HepG2 (cell line): Measurements from ENCODE around the gene SMIM38. TPM values are rescaled to one million over a fixed set of nuclear protein-coding genes. Genes with fewer than 3 reads are reported as not detected.

Source experiments
- ATAC-seq: fragments of 200-7000 bp; cut with Tn5 transposase; 3 replicates; pipeline ENCODE4 v1.9.1; 2020; ENCODE audit warnings: mild to moderate bottlenecking, moderate library complexity
- BruUV-seq: library from RNA; stranded (reverse); fragments of 400-500 nt; replicated peaks from 2 replicates; lab custom pipeline; 2021; lab: Mats Ljungman, UMichigan
- CTCF ChIA-PET: fragments of 300-600 bp; formaldehyde crosslinking; extraction: SDS; loops from one replicate; lab custom pipeline; 2021; ENCODE audit warnings: low total read pairs, inconsistent platforms, low intra/inter-chr PET ratio; lab: Yijun Ruan, JAX
- POLR2A ChIA-PET: fragments of 350-600 bp; sonication (Branson Sonifier 250); formaldehyde crosslinking; loops from one replicate; lab custom pipeline; 2020; ENCODE audit warnings: antibody characterized with exemption, inconsistent platforms; lab: Yijun Ruan, JAX
- DNase-seq: peaks from one replicate; pipeline ENCODE4 v3.0.0-alpha.2; 2015; ENCODE audit warnings: low spot score
- FAIRE-seq: peaks from 3 replicates; lab custom pipeline; 2011; peaks lifted over from hg19 to GRCh38; lab: Jason Lieb, UNC
- H2AFZ ChIP-seq: one replicate; pipeline ENCODE4 v1.6.1; 2011; ENCODE audit warnings: low read length, inconsistent platforms
- H3K27ac ChIP-seq: fragments of 300-600 bp; 3 replicates; pipeline ENCODE4 v1.8.0; 2011; ENCODE audit warnings: mixed run types, mild to moderate bottlenecking, mixed read lengths, low read length, inconsistent platforms; ENCODE audit not compliant: insufficient read depth; ENCODE audit errors: extremely low read length
- H3K27me3 ChIP-seq, 2 experiments: fragments of 200-600 bp in 1 of 2; 2 replicates in 1 of 2; 3 replicates in 1 of 2; pipeline versions ENCODE4 v1.6.0 to v1.8.0; 2011; ENCODE audit warnings: low read length in 2 of 2, mild to moderate bottlenecking in 2 of 2, moderate library complexity in 2 of 2, inconsistent platforms in 1 of 2; ENCODE audit not compliant: insufficient read depth in 2 of 2, control insufficient read depth in 1 of 2
- H3K36me3 ChIP-seq, 2 experiments: fragments of 200-600 bp in 1 of 2; replicated peaks in 1 of 2; 2 replicates in 1 of 2; 3 replicates in 1 of 2; pipeline versions ENCODE4 v1.5.1 to v1.8.0; 2011; ENCODE audit warnings: low read length in 2 of 2, inconsistent platforms in 1 of 2; ENCODE audit not compliant: insufficient read depth in 2 of 2, control insufficient read depth in 1 of 2
- H3K4me1 ChIP-seq: 2 replicates; pipeline ENCODE4 v1.5.1; 2012; ENCODE audit warnings: low read length, inconsistent platforms; ENCODE audit not compliant: insufficient read depth
- H3K4me2 ChIP-seq: 2 replicates; pipeline ENCODE4 v1.6.0; 2011; ENCODE audit warnings: low read depth, low read length, inconsistent platforms
- H3K4me3 ChIP-seq, 3 experiments: fragments of 200-600 bp in 1 of 3; sonication (generic), shearing (Covaris generic) in 1 of 3; replicated peaks in 1 of 3; 2 replicates each; pipeline ENCODE4 v1.5.1; 2011 to 2016; ENCODE audit warnings: low read length in 3 of 3, inconsistent platforms in 2 of 3, low read depth in 2 of 3, mild to moderate bottlenecking in 2 of 3, control low read depth in 1 of 3, mixed read lengths in 1 of 3; ENCODE audit not compliant: insufficient read depth in 1 of 3
- H3K79me2 ChIP-seq: one replicate; pipeline ENCODE4 v1.6.1; 2011; ENCODE audit warnings: low read length, inconsistent platforms; ENCODE audit not compliant: insufficient read depth
- H3K9ac ChIP-seq: 2 replicates; pipeline ENCODE4 v1.6.0; 2011; ENCODE audit warnings: mild to moderate bottlenecking, low read depth, low read length, inconsistent platforms; ENCODE audit not compliant: insufficient read depth
- H3K9me3 ChIP-seq: 2 replicates; pipeline ENCODE4 v1.5.1; 2012; ENCODE audit warnings: mild to moderate bottlenecking, low read length
- H4K20me1 ChIP-seq: 2 replicates; pipeline ENCODE4 v1.6.0; 2011; ENCODE audit warnings: inconsistent platforms, mild to moderate bottlenecking, low read length, moderate library complexity; ENCODE audit not compliant: insufficient read depth
- ISX ChIP-seq: sonication (generic); formaldehyde crosslinking; conservative IDR thresholded peaks from 2 replicates; pipeline ENCODE4 v1.5.0; 2020; ENCODE audit warnings: missing genetic modification reagents
- MTA3 ChIP-seq: sonication (generic); formaldehyde crosslinking; IDR thresholded peaks from 2 replicates; pipeline ENCODE4 v1.4.0; 2020; ENCODE audit warnings: missing genetic modification reagents
- NFKB2 ChIP-seq: sonication (generic); formaldehyde crosslinking; IDR thresholded peaks from 2 replicates; pipeline ENCODE4 v1.4.0; 2020; ENCODE audit warnings: missing genetic modification reagents, borderline replicate concordance
- NR2F2 ChIP-seq: IDR thresholded peaks from 2 replicates; pipeline ENCODE4 v1.6.1; 2012; ENCODE audit warnings: low read depth, inconsistent platforms, borderline replicate concordance
- RAD51 ChIP-seq: fragments of 450-650 bp; IDR thresholded peaks from 2 replicates; pipeline ENCODE4 v1.6.1; 2016; ENCODE audit warnings: borderline replicate concordance
- SNAI1 ChIP-seq: sonication (generic); formaldehyde crosslinking; IDR thresholded peaks from 2 replicates; pipeline ENCODE4 v1.5.0; 2020; ENCODE audit warnings: mild to moderate bottlenecking, missing genetic modification reagents, borderline replicate concordance
- ZFP1 ChIP-seq: IDR thresholded peaks from 2 replicates; pipeline ENCODE4 v1.6.1; 2016
- ZNF34 ChIP-seq: sonication (generic); formaldehyde crosslinking; IDR thresholded peaks from 2 replicates; pipeline ENCODE4 v1.4.0; 2020; ENCODE audit warnings: mild to moderate bottlenecking, missing genetic modification reagents, borderline replicate concordance
- ZNF577 ChIP-seq: sonication (generic); formaldehyde crosslinking; IDR thresholded peaks from 2 replicates; pipeline ENCODE4 v1.4.0; 2020; ENCODE audit warnings: mild to moderate bottlenecking, low read depth, missing genetic modification reagents, borderline replicate concordance
- ZNF703 ChIP-seq: sonication (generic); formaldehyde crosslinking; IDR thresholded peaks from 2 replicates; pipeline ENCODE4 v1.5.1; 2020; ENCODE audit warnings: missing genetic modification reagents, mild to moderate bottlenecking, moderate library complexity, borderline replicate concordance
- ZNF777 ChIP-seq: sonication (generic); formaldehyde crosslinking; IDR thresholded peaks from 2 replicates; pipeline ENCODE4 v1.4.0; 2020; ENCODE audit warnings: missing genetic modification reagents
- ZNF782 ChIP-seq: sonication (generic); formaldehyde crosslinking; IDR thresholded peaks from 2 replicates; pipeline ENCODE4 v1.4.0; 2020; ENCODE audit warnings: missing genetic modification reagents, mild to moderate bottlenecking, borderline replicate concordance
- WGBS: methylation state at CpG from one replicate; pipeline ENCODE4 v1.1.6; 2017; ENCODE audit warnings: low lambda C conversion rate; 5-methylcytosine and 5-hydroxymethylcytosine counted together
- in situ Hi-C: cut with HindIII; loops from 2 replicates; pipeline ENCODE4 v1.10.0; 2017; ENCODE audit warnings: low pct_unique_long_range_greater_than_20kb; ENCODE audit not compliant: extremely low pct_ligation_motif_present
- intact Hi-C: fragments of 100-400 bp; cut with micrococcal nuclease; formaldehyde crosslinking; loops from one replicate; pipeline ENCODE4 v1.10.0; 2022; ENCODE audit not compliant: unreplicated experiment
- polyA plus RNA-seq, 8 experiments: library from polyadenylated mRNA; depleted of rRNA in 3 of 8; stranded (reverse) in 7 of 8; unstranded in 1 of 8; fragments of >200 nt; fragmentation: Illumina TruSeq in 4 of 8; extraction: Trizol in 4 of 8; gene quantifications; 2 replicates each; pipeline versions ENCODE4 v1.2.1 to v1.2.3, GENCODE V29; 2011 to 2016; ENCODE audit warnings: low read depth in 4 of 8, missing spikeins in 1 of 8, mixed read lengths in 1 of 8; ENCODE audit not compliant: insufficient read depth in 1 of 8
- total RNA-seq, 5 experiments: library from RNA; depleted of rRNA; stranded (reverse); fragments of >200 nt; fragmentation: Illumina TruSeq; extraction: Trizol; gene quantifications; 2 replicates each; pipeline ENCODE4 v1.2.3, GENCODE V29; 2016; ENCODE audit warnings: low read depth in 1 of 5
- TF ChIP-seq, protein P1 (sequence below): IDR thresholded peaks from 2 replicates; pipeline ENCODE4 v1.6.1; 2016; ENCODE audit warnings: low read depth, missing genetic modification reagents, missing compliant biosample characterization
- TF ChIP-seq, protein P2 (sequence below), 2 experiments: sonication (generic) in 1 of 2; formaldehyde crosslinking in 1 of 2; IDR thresholded peaks; 2 replicates each; pipeline versions ENCODE4 v1.5.1 to v1.6.1; 2011 to 2020; ENCODE audit warnings: borderline replicate concordance in 1 of 2, low read depth in 1 of 2, low read length in 1 of 2, mild to moderate bottlenecking in 1 of 2, missing genetic modification reagents in 1 of 2, moderate library complexity in 1 of 2
- TF ChIP-seq, protein P3 (sequence below): sonication (generic); formaldehyde crosslinking; IDR thresholded peaks from 2 replicates; pipeline ENCODE4 v1.8.1; 2023; ENCODE audit warnings: missing genetic modification reagents, inconsistent platforms, borderline replicate concordance

Gene SMIM38
- total and polyA plus RNA-seq, 2 of the 13 experiments (the other 11 are each of a cell fraction or from before 2014, with no cell fraction given) = 0.30 to 0.40 TPM

- TF ChIP-seq, protein P1, sequence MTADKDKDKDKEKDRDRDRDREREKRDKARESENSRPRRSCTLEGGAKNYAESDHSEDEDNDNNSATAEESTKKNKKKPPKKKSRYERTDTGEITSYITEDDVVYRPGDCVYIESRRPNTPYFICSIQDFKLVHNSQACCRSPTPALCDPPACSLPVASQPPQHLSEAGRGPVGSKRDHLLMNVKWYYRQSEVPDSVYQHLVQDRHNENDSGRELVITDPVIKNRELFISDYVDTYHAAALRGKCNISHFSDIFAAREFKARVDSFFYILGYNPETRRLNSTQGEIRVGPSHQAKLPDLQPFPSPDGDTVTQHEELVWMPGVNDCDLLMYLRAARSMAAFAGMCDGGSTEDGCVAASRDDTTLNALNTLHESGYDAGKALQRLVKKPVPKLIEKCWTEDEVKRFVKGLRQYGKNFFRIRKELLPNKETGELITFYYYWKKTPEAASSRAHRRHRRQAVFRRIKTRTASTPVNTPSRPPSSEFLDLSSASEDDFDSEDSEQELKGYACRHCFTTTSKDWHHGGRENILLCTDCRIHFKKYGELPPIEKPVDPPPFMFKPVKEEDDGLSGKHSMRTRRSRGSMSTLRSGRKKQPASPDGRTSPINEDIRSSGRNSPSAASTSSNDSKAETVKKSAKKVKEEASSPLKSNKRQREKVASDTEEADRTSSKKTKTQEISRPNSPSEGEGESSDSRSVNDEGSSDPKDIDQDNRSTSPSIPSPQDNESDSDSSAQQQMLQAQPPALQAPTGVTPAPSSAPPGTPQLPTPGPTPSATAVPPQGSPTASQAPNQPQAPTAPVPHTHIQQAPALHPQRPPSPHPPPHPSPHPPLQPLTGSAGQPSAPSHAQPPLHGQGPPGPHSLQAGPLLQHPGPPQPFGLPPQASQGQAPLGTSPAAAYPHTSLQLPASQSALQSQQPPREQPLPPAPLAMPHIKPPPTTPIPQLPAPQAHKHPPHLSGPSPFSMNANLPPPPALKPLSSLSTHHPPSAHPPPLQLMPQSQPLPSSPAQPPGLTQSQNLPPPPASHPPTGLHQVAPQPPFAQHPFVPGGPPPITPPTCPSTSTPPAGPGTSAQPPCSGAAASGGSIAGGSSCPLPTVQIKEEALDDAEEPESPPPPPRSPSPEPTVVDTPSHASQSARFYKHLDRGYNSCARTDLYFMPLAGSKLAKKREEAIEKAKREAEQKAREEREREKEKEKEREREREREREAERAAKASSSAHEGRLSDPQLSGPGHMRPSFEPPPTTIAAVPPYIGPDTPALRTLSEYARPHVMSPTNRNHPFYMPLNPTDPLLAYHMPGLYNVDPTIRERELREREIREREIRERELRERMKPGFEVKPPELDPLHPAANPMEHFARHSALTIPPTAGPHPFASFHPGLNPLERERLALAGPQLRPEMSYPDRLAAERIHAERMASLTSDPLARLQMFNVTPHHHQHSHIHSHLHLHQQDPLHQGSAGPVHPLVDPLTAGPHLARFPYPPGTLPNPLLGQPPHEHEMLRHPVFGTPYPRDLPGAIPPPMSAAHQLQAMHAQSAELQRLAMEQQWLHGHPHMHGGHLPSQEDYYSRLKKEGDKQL = no peak
- no peak for TF ChIP-seq ZNF777 (CRISPR knock-in tag)
- TF ChIP-seq ZNF34 (CRISPR knock-in tag) = no peak
- TF ChIP-seq NFKB2 (CRISPR knock-in tag) = no peak
- no peak for TF ChIP-seq ZFP1 (CRISPR knock-in tag)
These were observed 8.1 kb downstream of the SMIM38 start (continued) for GRCh38 chr11:69163842-69164241.

GRCh38 chr11:69164824-69165223 is 9.1 kb downstream of the SMIM38 start:
- H3K79me2 ChIP-seq = no peaks in the 10 kb centered on the region
- no peak overlapping the region for H3K27ac ChIP-seq
- H3K9ac ChIP-seq = no peak overlapping the region
- no peak overlapping the region for H3K4me3 ChIP-seq
- intact Hi-C loops = no loop called here
- H3K36me3 ChIP-seq = no peaks in the 10 kb centered on the region
- H2AFZ ChIP-seq = no peak overlapping the region
- WGBS = 56% methylated on average over 7 of the region's 10 CpGs
- CTCF ChIA-PET = no interaction called here
- DNase-seq (no peak), FAIRE-seq (no peak), ATAC-seq (no peak)
- in situ Hi-C loops = no loop called here
- H3K4me1 ChIP-seq = peaks cover 4% of the 10 kb centered on the region; the same call in 1 of the 2 replicates
- POLR2A ChIA-PET = no interaction called here
- no peaks in the 10 kb centered on the region for H3K9me3 ChIP-seq
- H3K4me2 ChIP-seq = no peak overlapping the region
- H3K27me3 ChIP-seq = peaks cover 0 to 10% of the 10 kb centered on the region in 2 experiments; a peak in 1 of 5 replicates
- no peaks in the 10 kb centered on the region for H4K20me1 ChIP-seq
- no TSS peak for BruUV-seq
- TF ChIP-seq MTA3 (CRISPR knock-in tag) (no peak), SNAI1 (CRISPR knock-in tag) (no peak), ZNF703 (CRISPR knock-in tag) (no peak), ISX (CRISPR knock-in tag) (no peak), ZNF577 (CRISPR knock-in tag) (no peak), RAD51 (peak; percentile 47; the same call in 1 of the 2 replicates), ZNF782 (no peak), NR2F2 (no peak)
- TF ChIP-seq, protein P2, sequence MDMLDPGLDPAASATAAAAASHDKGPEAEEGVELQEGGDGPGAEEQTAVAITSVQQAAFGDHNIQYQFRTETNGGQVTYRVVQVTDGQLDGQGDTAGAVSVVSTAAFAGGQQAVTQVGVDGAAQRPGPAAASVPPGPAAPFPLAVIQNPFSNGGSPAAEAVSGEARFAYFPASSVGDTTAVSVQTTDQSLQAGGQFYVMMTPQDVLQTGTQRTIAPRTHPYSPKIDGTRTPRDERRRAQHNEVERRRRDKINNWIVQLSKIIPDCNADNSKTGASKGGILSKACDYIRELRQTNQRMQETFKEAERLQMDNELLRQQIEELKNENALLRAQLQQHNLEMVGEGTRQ (IDR thresholded peaks at IDR 0.05; ENCODE audit: low read depth, low read length) = peak; percentile 62; the same call in 1 of the 2 replicates
- TF ChIP-seq, protein P2 (CRISPR knock-in tag; IDR thresholded peaks at IDR 0.05; ENCODE audit: borderline replicate concordance) = no peak
- TF ChIP-seq, protein P3, sequence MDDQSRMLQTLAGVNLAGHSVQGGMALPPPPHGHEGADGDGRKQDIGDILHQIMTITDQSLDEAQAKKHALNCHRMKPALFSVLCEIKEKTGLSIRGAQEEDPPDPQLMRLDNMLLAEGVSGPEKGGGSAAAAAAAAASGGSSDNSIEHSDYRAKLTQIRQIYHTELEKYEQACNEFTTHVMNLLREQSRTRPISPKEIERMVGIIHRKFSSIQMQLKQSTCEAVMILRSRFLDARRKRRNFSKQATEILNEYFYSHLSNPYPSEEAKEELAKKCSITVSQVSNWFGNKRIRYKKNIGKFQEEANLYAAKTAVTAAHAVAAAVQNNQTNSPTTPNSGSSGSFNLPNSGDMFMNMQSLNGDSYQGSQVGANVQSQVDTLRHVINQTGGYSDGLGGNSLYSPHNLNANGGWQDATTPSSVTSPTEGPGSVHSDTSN (CRISPR knock-in tag) = no peak
